Measurements from ENCODE around the gene RPS6KA4. TPM values are rescaled to one million over a fixed set of nuclear protein-coding genes. Genes with fewer than 3 reads are reported as not detected.

Gene RPS6KA4
- total RNA-seq, 1 experiment from 2014 or later = 67.3 TPM

GRCh38 chr11:64349404-64349803 is 9.6 kb upstream of the RPS6KA4 start:
- H2AFZ ChIP-seq (ENCODE audit: low read depth, low read length, poor library complexity, severe bottlenecking) = no peak overlapping the region
- no peaks in the 10 kb centered on the region for H3K79me2 ChIP-seq (ENCODE audit: insufficient read depth, low read length)
- POLR2A ChIA-PET = interaction anchor here (1.0 kb wide), 1 partner anchor 168 kb away, joined by 3 read pairs; no protein-coding TSS in a partner anchor
- no peak overlapping the region for H3K27ac ChIP-seq (ENCODE audit: low read depth, low read length)
- CTCF ChIA-PET = interaction anchor here (0.6 kb wide), 1 partner anchor 72 kb away, joined by 3 read pairs; no protein-coding TSS in a partner anchor
- no peaks in the 10 kb centered on the region for H4K20me1 ChIP-seq (ENCODE audit: insufficient read depth)
- H3K9me3 ChIP-seq (ENCODE audit: control insufficient read depth in 1 of 2, insufficient read depth in 1 of 2, low read depth in 1 of 2, low read length in 2 of 2) = no peaks in the 10 kb centered on the region
- H3K4me3 ChIP-seq (replicated peaks in 1 of 2; ENCODE audit: low read depth in 1 of 2, low read length in 2 of 2) = no peak overlapping the region
- H3K9me2 ChIP-seq (ENCODE audit: insufficient read depth) = no peaks in the 10 kb centered on the region
- TF ChIP-seq EZH2 (IDR thresholded peaks at IDR 0.05) (no peak), POLR2AphosphoS5 (IDR thresholded peaks at IDR 0.05; ENCODE audit: low read depth, low read length) (no peak), ZNF274 (IDR thresholded peaks at IDR 0.05; ENCODE audit: low read depth, low read length) (no peak), EGR1 (IDR thresholded peaks at IDR 0.05; ENCODE audit: low read depth) (no peak)
- no peak overlapping the region for H3K9ac ChIP-seq (ENCODE audit: low read length)
- RAD21 ChIA-PET (ENCODE audit: low non-redundant PET in 1 of 2, low total read pairs in 2 of 2, uncharacterized antibody in 2 of 2, unreplicated experiment in 2 of 2) = interaction anchor here in 1 of 2 experiments (0.6 kb wide), 1 partner anchor 37 kb away, joined by 3 read pairs; no protein-coding TSS in a partner anchor
- BruUV-seq (replicated peaks) = no TSS peak
- H3K27me3 ChIP-seq (ENCODE audit: insufficient read depth, low read length) = no peaks in the 10 kb centered on the region
- DNase-seq (ENCODE audit: low read depth, low spot score) = no peak
- H3K4me2 ChIP-seq (ENCODE audit: low read length) = no peak overlapping the region
- H3K4me1 ChIP-seq (ENCODE audit: control insufficient read depth in 1 of 2, insufficient read depth in 2 of 2, low read length in 2 of 2) = peaks cover 0 to 11% of the 10 kb centered on the region in 2 experiments; a peak in 2 of 4 replicates
- no peak for ATAC-seq
- H3K36me3 ChIP-seq (ENCODE audit: control insufficient read depth in 1 of 2, insufficient read depth in 2 of 2, low read length in 2 of 2) = no peaks in the 10 kb centered on the region
- intact Hi-C loops (cut with micrococcal nuclease) = no loop called here

GRCh38 chr11:64351136-64351631 is 7.8 kb upstream of the RPS6KA4 start:
- H4K20me1 ChIP-seq (ENCODE audit: insufficient read depth) = no peaks in the 10 kb centered on the region
- H3K4me3 ChIP-seq (replicated peaks in 1 of 2; ENCODE audit: low read depth in 1 of 2, low read length in 2 of 2) = no peak overlapping the region
- H3K4me1 ChIP-seq (ENCODE audit: control insufficient read depth in 1 of 2, insufficient read depth in 2 of 2, low read length in 2 of 2) = peaks cover 7 to 28% of the 10 kb centered on the region in 2 experiments
- no peaks in the 10 kb centered on the region for H3K9me3 ChIP-seq (ENCODE audit: control insufficient read depth in 1 of 2, insufficient read depth in 1 of 2, low read depth in 1 of 2, low read length in 2 of 2)
- BruUV-seq (replicated peaks) = no TSS peak
- no peak overlapping the region for H3K4me2 ChIP-seq (ENCODE audit: low read length)
- intact Hi-C loops (cut with micrococcal nuclease) = no loop called here
- H3K27ac ChIP-seq (ENCODE audit: low read depth, low read length) = no peak overlapping the region
- H3K9ac ChIP-seq (ENCODE audit: low read length) = no peak overlapping the region
- CTCF ChIA-PET = no interaction called here
- H3K27me3 ChIP-seq (ENCODE audit: insufficient read depth, low read length) = no peaks in the 10 kb centered on the region
- no peaks in the 10 kb centered on the region for H3K9me2 ChIP-seq (ENCODE audit: insufficient read depth)
- POLR2A ChIA-PET = interaction anchor here (0.8 kb wide), 1 partner anchor 19 kb away, joined by 4 read pairs; no protein-coding TSS in a partner anchor
- DNase-seq (ENCODE audit: low read depth, low spot score) (no peak), ATAC-seq (no peak)
- RAD21 ChIA-PET (ENCODE audit: low non-redundant PET in 1 of 2, low total read pairs in 2 of 2, uncharacterized antibody in 2 of 2, unreplicated experiment in 2 of 2) = no interaction called here
- H3K79me2 ChIP-seq (ENCODE audit: insufficient read depth, low read length) = no peaks in the 10 kb centered on the region
- TF ChIP-seq ELF1 (IDR thresholded peaks at IDR 0.05; ENCODE audit: borderline replicate concordance, low read depth) (no peak), SP1 (IDR thresholded peaks at IDR 0.05; ENCODE audit: low read depth) (no peak), CBX3 (IDR thresholded peaks at IDR 0.05; ENCODE audit: low read depth) (no peak), TCF7L2 (IDR thresholded peaks at IDR 0.05; ENCODE audit: borderline replicate concordance, extremely low read depth, insufficient read depth, insufficient read length) (no peak), SIN3A (IDR thresholded peaks at IDR 0.05; ENCODE audit: low read depth) (no peak), EZH2phosphoT487 (IDR thresholded peaks at IDR 0.05; ENCODE audit: borderline replicate concordance) (no peak), ZBTB33 (IDR thresholded peaks at IDR 0.05; ENCODE audit: extremely low read depth, insufficient replicate concordance, low read length) (no peak), CEBPB (IDR thresholded peaks at IDR 0.05; ENCODE audit: low read depth) (no peak), MAX (IDR thresholded peaks at IDR 0.05) (no peak)
- no peaks in the 10 kb centered on the region for H3K36me3 ChIP-seq (ENCODE audit: control insufficient read depth in 1 of 2, insufficient read depth in 2 of 2, low read length in 2 of 2)
- no peak overlapping the region for H2AFZ ChIP-seq (ENCODE audit: low read depth, low read length, poor library complexity, severe bottlenecking)

Measured in HCT116 (cell line).